ENCODE data around the gene DPT. TPM values are rescaled to one million over a fixed set of nuclear protein-coding genes. Genes with fewer than 3 reads are reported as not detected.

Gene DPT
- total RNA-seq, 4 donors from 2014 or later, result 6.8 to 25.9 (median 17.2) TPM

DNA sequence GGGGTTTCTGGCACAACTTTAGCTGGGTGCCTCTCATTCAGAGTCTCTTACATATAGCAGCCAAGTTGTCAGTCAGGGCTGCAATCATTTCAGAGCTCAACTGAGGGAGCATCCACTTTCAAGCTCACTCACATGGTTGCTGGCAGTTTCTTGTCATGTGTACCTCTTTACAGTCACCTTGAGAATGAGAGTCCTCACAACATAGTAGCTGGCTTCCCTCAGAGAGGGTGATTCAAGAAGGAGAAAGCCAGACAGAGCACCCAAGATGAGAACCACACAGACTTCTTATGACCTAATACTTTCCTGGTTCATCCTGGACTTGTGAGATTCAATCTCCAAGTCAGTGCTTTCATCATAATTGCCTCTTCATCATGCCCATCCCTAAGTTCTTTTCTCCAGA, 57.2 kb downstream of the DPT start:
- DNase-seq, result no peak
- H3K36me3 ChIP-seq, result no peaks in the 10 kb centered on the region
- TF ChIP-seq CTCF (IDR thresholded peaks at IDR 0.05), result no peak
- no peak for TF ChIP-seq POLR2A (IDR thresholded peaks at IDR 0.05)
- H3K4me1 ChIP-seq, result no peaks in the 10 kb centered on the region
- H3K27me3 ChIP-seq, result no peaks in the 10 kb centered on the region
- H3K27ac ChIP-seq, result no peak overlapping the region
- H3K4me3 ChIP-seq, result no peak overlapping the region
- no peaks in the 10 kb centered on the region for H3K9me3 ChIP-seq

DNA sequence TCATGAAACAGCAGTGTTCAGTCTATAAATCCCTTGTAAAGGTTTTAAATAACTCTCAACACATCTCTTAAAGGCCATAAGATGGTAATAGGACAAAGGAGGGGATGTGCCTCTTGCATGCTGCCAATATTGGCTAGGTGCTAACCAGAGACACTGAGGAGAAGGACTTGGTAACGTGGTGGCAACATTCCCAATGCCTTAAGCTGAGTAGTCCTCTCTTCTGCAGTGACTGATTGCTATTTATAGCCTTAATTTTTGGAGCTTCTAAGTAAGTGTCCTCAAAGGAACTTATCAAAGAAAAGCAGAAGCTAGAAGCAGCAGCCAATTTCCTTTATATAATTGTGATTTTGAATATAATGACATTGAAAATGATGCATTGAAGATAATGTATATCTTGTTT, 63.0 kb downstream of the DPT start:
- Histone ChIP-seq H3K4me3 (no peak overlapping the region), H3K4me1 (no peaks in the 10 kb centered on the region), H3K9me3 (no peaks in the 10 kb centered on the region), H3K27ac (no peak overlapping the region), H3K27me3 (no peaks in the 10 kb centered on the region), H3K36me3 (no peaks in the 10 kb centered on the region)
- no peak for TF ChIP-seq CTCF (IDR thresholded peaks at IDR 0.05)
- no peak for TF ChIP-seq POLR2A (IDR thresholded peaks at IDR 0.05)
- DNase-seq, result no peak

DNA sequence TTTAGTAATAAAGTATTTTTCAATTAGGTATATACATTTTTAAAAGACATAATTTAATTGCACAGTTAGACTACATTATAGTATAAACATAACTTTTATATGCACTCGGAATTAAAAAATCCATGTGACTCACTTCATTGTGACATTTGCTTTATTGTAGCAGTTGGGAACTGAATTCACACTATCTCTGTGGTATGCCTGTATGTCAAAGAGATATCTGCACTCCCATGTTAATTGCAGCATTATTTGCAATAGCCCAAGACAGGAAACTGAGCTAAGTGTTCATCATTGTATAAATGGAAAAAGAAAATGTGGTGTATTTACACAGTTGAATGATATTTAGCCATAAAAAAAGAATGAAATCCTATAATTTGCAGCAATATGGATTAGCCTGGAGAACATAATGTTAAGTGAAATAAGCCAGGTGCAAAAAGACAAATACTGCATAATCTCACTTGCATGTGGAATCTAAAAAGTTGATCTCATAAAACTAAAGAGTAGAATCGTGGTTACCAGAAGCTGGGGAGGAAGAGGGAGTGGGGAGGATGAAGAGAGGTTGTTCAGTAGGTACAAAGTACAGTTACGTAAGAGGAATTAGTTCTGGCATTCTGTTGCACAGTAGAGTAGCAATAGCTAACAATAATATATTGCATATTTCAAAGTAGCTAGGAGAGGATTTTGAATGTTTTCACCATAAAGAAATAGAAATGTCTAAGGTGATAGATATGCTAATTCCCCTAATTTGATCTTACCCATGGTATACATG, 64.8 kb downstream of the DPT start:
- Histone ChIP-seq H3K36me3 (no peaks in the 10 kb centered on the region), H3K4me3 (no peak overlapping the region), H3K4me1 (no peaks in the 10 kb centered on the region), H3K27me3 (no peaks in the 10 kb centered on the region), H3K27ac (peak overlapping the region in 1 of 4 donors; percentile 35), H3K9me3 (no peaks in the 10 kb centered on the region)
- TF ChIP-seq POLR2A (IDR thresholded peaks at IDR 0.05) (no peak), CTCF (IDR thresholded peaks at IDR 0.05) (no peak)
- no peak for DNase-seq

DNA sequence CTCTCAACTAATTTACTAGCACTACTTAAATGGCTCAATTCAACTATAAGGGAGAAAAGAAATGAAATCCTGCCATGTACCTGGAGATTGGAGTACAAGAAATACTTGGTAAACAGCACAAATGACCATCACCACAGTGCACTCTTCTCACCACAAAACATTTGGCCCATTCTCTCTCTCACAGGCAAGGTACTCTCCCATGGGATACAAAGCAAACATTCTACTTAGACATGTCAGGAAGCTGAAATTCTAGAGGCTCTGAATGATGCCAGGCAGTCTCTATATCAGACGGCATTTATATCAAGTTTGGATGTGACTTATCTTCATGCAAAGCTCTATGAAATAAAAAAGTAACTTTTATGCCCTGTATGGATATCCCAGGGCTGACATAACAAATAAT, 72.5 kb downstream of the DPT start:
- H3K4me3 ChIP-seq, result no peak overlapping the region
- DNase-seq, result no peak
- H3K9me3 ChIP-seq, result no peaks in the 10 kb centered on the region
- no peaks in the 10 kb centered on the region for H3K27me3 ChIP-seq
- H3K36me3 ChIP-seq, result no peaks in the 10 kb centered on the region
- H3K4me1 ChIP-seq, result no peaks in the 10 kb centered on the region
- H3K27ac ChIP-seq, result no peak overlapping the region
- no peak for TF ChIP-seq POLR2A (IDR thresholded peaks at IDR 0.05)
- no peak for TF ChIP-seq CTCF (IDR thresholded peaks at IDR 0.05)

GRCh38 chr1:168654198-168654915, 74.6 kb downstream of the DPT start:
- Histone ChIP-seq H3K36me3 (no peaks in the 10 kb centered on the region), H3K9me3 (no peaks in the 10 kb centered on the region), H3K27ac (no peak overlapping the region), H3K27me3 (no peaks in the 10 kb centered on the region), H3K4me3 (no peak overlapping the region), H3K4me1 (no peaks in the 10 kb centered on the region)
- TF ChIP-seq POLR2A (IDR thresholded peaks at IDR 0.05) (no peak), CTCF (IDR thresholded peaks at IDR 0.05) (no peak)
- no peak for DNase-seq
